ACC112 (cell line): ENCODE data around the gene YPEL1.
"Not testable (repeated sequence)": the region's sequence is repeated elsewhere in the genome, so short reads cannot be mapped to it uniquely, and the experiment has no call there.

ENCODE experiments used
- H2AFZ ChIP-seq: fragments of 200-600 bp; sonication (generic); one replicate; pipeline ENCODE4 v1.6.0; 2017; ENCODE audit warnings: antibody characterized with exemption, low read length; ENCODE audit not compliant: unreplicated experiment
- H3K27ac ChIP-seq: fragments of 200-600 bp; sonication (generic); 2 replicates; pipeline ENCODE4 v1.5.1; 2014; ENCODE audit warnings: low read depth, mild to moderate bottlenecking, antibody characterized with exemption, low read length, moderate library complexity
- H3K27me3 ChIP-seq: fragments of 200-600 bp; sonication (generic); 2 replicates; pipeline ENCODE4 v1.6.1; 2014; ENCODE audit warnings: mild to moderate bottlenecking, antibody characterized with exemption, low read length, moderate library complexity, mixed read lengths; ENCODE audit not compliant: insufficient read depth
- H3K36me3 ChIP-seq: fragments of 200-600 bp; sonication (generic); 2 replicates; pipeline ENCODE4 v1.6.1; 2016; ENCODE audit warnings: mild to moderate bottlenecking, antibody characterized with exemption, low read length, moderate library complexity, mixed read lengths; ENCODE audit not compliant: insufficient read depth
- H3K4me1 ChIP-seq: fragments of 200-600 bp; sonication (generic); one replicate; pipeline ENCODE4 v1.6.1; 2016; ENCODE audit warnings: low read length, mixed read lengths; ENCODE audit not compliant: insufficient read depth, unreplicated experiment, control insufficient read depth
- H3K4me3 ChIP-seq: fragments of 200-600 bp; sonication (generic); 2 replicates; pipeline ENCODE4 v1.5.1; 2014; ENCODE audit warnings: mild to moderate bottlenecking, low read depth, low read length
- H3K79me2 ChIP-seq: fragments of 200-600 bp; sonication (generic); one replicate; pipeline ENCODE4 v1.6.0; 2016; ENCODE audit warnings: low read length; ENCODE audit not compliant: control insufficient read depth, unreplicated experiment, insufficient read depth

YPEL1 gene

GRCh38 chr22:21734540-21735199 is 924 bp downstream of the YPEL1 start:
- H3K36me3 ChIP-seq = no peaks in the 10 kb centered on the region
- H3K27ac ChIP-seq = no peak overlapping the region
- H2AFZ ChIP-seq = peak overlapping the region; percentile 60
- peaks cover 7% of the 10 kb centered on the region for H3K4me1 ChIP-seq
- H3K4me3 ChIP-seq = peak overlapping the region; percentile 78
- peaks cover 5% of the 10 kb centered on the region; the same call in 1 of the 2 replicates for H3K27me3 ChIP-seq
- H3K79me2 ChIP-seq = no peaks in the 10 kb centered on the region

GRCh38 chr22:21731503-21731902 is 4.1 kb downstream of the YPEL1 start:
- H3K4me1 ChIP-seq = peaks cover 7% of the 10 kb centered on the region
- H3K27ac ChIP-seq = no peak overlapping the region
- H3K27me3 ChIP-seq = peaks cover 5% of the 10 kb centered on the region; the same call in 1 of the 2 replicates
- no peak overlapping the region for H2AFZ ChIP-seq
- no peaks in the 10 kb centered on the region for H3K36me3 ChIP-seq
- no peaks in the 10 kb centered on the region for H3K79me2 ChIP-seq
- H3K4me3 ChIP-seq = no peak overlapping the region

- H3K27me3 ChIP-seq = peaks cover 5% of the 10 kb centered on the region; the same call in 1 of the 2 replicates
- no peak overlapping the region for H2AFZ ChIP-seq
- no peaks in the 10 kb centered on the region for H3K79me2 ChIP-seq
- no peak overlapping the region for H3K4me3 ChIP-seq
- no peaks in the 10 kb centered on the region for H3K36me3 ChIP-seq
- peaks cover 7% of the 10 kb centered on the region for H3K4me1 ChIP-seq
- no peak overlapping the region for H3K27ac ChIP-seq
These were observed 4.9 kb downstream of the YPEL1 start for GRCh38 chr22:21730535-21731308.

GRCh38 chr22:21729184-21729583 is 6.4 kb downstream of the YPEL1 start:
- not testable (repeated sequence) for H3K27me3 ChIP-seq, H3K36me3 ChIP-seq, H3K4me3 ChIP-seq, H3K4me1 ChIP-seq, H3K79me2 ChIP-seq, H2AFZ ChIP-seq, H3K27ac ChIP-seq

- Histone ChIP-seq H3K27ac (no peak overlapping the region), H2AFZ (no peak overlapping the region), H3K27me3 (no peaks in the 10 kb centered on the region), H3K4me3 (no peak overlapping the region), H3K79me2 (no peaks in the 10 kb centered on the region), H3K36me3 (no peaks in the 10 kb centered on the region), H3K4me1 (no peaks in the 10 kb centered on the region)
These were observed 7.3 kb downstream of the YPEL1 start for GRCh38 chr22:21728270-21728669.

GRCh38 chr22:21727768-21728167 is 7.8 kb downstream of the YPEL1 start:
- Histone ChIP-seq H3K79me2 (no peaks in the 10 kb centered on the region), H2AFZ (no peak overlapping the region), H3K27me3 (no peaks in the 10 kb centered on the region), H3K4me1 (no peaks in the 10 kb centered on the region), H3K27ac (no peak overlapping the region), H3K4me3 (no peak overlapping the region), H3K36me3 (no peaks in the 10 kb centered on the region)

GRCh38 chr22:21727159-21727558 is 8.4 kb downstream of the YPEL1 start:
- H3K27ac ChIP-seq = no peak overlapping the region

GRCh38 chr22:21726650-21727049 is 8.9 kb downstream of the YPEL1 start:
- Histone ChIP-seq H3K27ac (no peak overlapping the region), H2AFZ (no peak overlapping the region), H3K79me2 (no peaks in the 10 kb centered on the region), H3K27me3 (no peaks in the 10 kb centered on the region), H3K4me1 (no peaks in the 10 kb centered on the region), H3K36me3 (no peaks in the 10 kb centered on the region), H3K4me3 (no peak overlapping the region)

More at GRCh38 chr22:21727159-21727558, 8.4 kb downstream of the YPEL1 start:
- H3K36me3 ChIP-seq = no peaks in the 10 kb centered on the region
- no peaks in the 10 kb centered on the region for H3K79me2 ChIP-seq
- no peaks in the 10 kb centered on the region for H3K27me3 ChIP-seq
- no peak overlapping the region for H2AFZ ChIP-seq
- H3K4me1 ChIP-seq = no peaks in the 10 kb centered on the region
- no peak overlapping the region for H3K4me3 ChIP-seq

- H3K79me2 ChIP-seq = no peaks in the 10 kb centered on the region
- H3K27ac ChIP-seq = no peak overlapping the region
- no peaks in the 10 kb centered on the region for H3K27me3 ChIP-seq
- H3K4me3 ChIP-seq = no peak overlapping the region
- no peak overlapping the region for H2AFZ ChIP-seq
- H3K4me1 ChIP-seq = no peaks in the 10 kb centered on the region
- no peaks in the 10 kb centered on the region for H3K36me3 ChIP-seq
These were observed 9.5 kb downstream of the YPEL1 start for GRCh38 chr22:21725956-21726649.

GRCh38 chr22:21724496-21724895 is 11.1 kb downstream of the YPEL1 start:
- not testable (repeated sequence) for H3K36me3 ChIP-seq, H3K4me1 ChIP-seq, H3K27me3 ChIP-seq

More at GRCh38 chr22:21724496-21724895, 11.1 kb downstream of the YPEL1 start:
- H3K79me2 ChIP-seq, H3K27ac ChIP-seq, H3K4me3 ChIP-seq, H2AFZ ChIP-seq: not testable (repeated sequence)
